GM12878 (cell line): Measurements from ENCODE around the gene RIPOR3. TPM values are rescaled to one million over a fixed set of nuclear protein-coding genes. Genes with fewer than 3 reads are reported as not detected.

Experiments used
- ATAC-seq: fragments of 200-7000 bp; cut with Tn5 transposase; 3 replicates; pipeline ENCODE4 v1.9.1; 2020; ENCODE audit warnings: mild to moderate bottlenecking, moderate library complexity
- BruUV-seq: library from RNA; stranded (reverse); fragments of 400-500 nt; replicated peaks from 2 replicates; lab custom pipeline; 2021; lab: Mats Ljungman, UMichigan
- CTCF ChIA-PET: fragments of 300-600 bp; sonication (Branson Sonifier 250); formaldehyde crosslinking; extraction: SDS; loops from one replicate; lab custom pipeline; 2021; ENCODE audit warnings: inconsistent platforms; lab: Yijun Ruan, JAX
- POLR2A ChIA-PET: fragments of 350-600 bp; formaldehyde crosslinking; extraction: SDS; loops from one replicate; lab custom pipeline; 2021; ENCODE audit warnings: inconsistent platforms; lab: Charles Lee
- RAD21 ChIA-PET: fragments of 300-600 bp; sonication (Branson Sonifier 250); formaldehyde crosslinking; loops from one replicate; lab custom pipeline; 2023; ENCODE audit warnings: antibody characterized with exemption; ENCODE audit not compliant: unreplicated experiment; lab: Charles Lee
- SMC1A ChIA-PET: fragments of 300-600 bp; sonication (Branson Sonifier 250); formaldehyde crosslinking; loops from one replicate; lab custom pipeline; 2023; ENCODE audit not compliant: unreplicated experiment, uncharacterized antibody; lab: Charles Lee
- DNase-seq: peaks from one replicate; pipeline ENCODE4 v3.0.0-alpha.2; 2011; ENCODE audit warnings: low read depth, low spot score
- FAIRE-seq: peaks from 3 replicates; lab custom pipeline; 2011; peaks lifted over from hg19 to GRCh38; lab: Jason Lieb, UNC
- H2AFZ ChIP-seq: 2 replicates; pipeline ENCODE4 v1.6.0; 2011; ENCODE audit warnings: low read depth, low read length, control low read depth; ENCODE audit not compliant: control insufficient read depth
- H3K27ac ChIP-seq: 2 replicates; pipeline ENCODE4 v1.5.1; 2011; ENCODE audit warnings: control low read depth; ENCODE audit not compliant: control insufficient read depth, insufficient read depth
- H3K27me3 ChIP-seq, 2 experiments: replicated peaks in 1 of 2; 2 replicates each; pipeline versions ENCODE4 v1.6.0 to v1.6.1; 2011; ENCODE audit warnings: low read length in 1 of 2; ENCODE audit not compliant: control insufficient read depth in 2 of 2, insufficient read depth in 2 of 2
- H3K36me3 ChIP-seq, 2 experiments: 2 replicates each; pipeline ENCODE4 v1.5.1; 2011; ENCODE audit warnings: low read length in 1 of 2; ENCODE audit not compliant: control insufficient read depth in 2 of 2, insufficient read depth in 2 of 2
- H3K4me1 ChIP-seq: 2 replicates; pipeline ENCODE4 v1.6.1; 2011; ENCODE audit warnings: mild to moderate bottlenecking, low read length, moderate library complexity, mixed read lengths; ENCODE audit not compliant: control insufficient read depth, insufficient read depth
- H3K4me2 ChIP-seq: 2 replicates; pipeline ENCODE4 v1.6.0; 2011; ENCODE audit warnings: control low read depth; ENCODE audit not compliant: control insufficient read depth, insufficient read depth
- H3K4me3 ChIP-seq: fragments of 200-600 bp; sonication (generic); 2 replicates; pipeline ENCODE4 v1.5.1; 2016
- H3K79me2 ChIP-seq: 2 replicates; pipeline ENCODE4 v1.6.0; 2011; ENCODE audit warnings: low read length; ENCODE audit not compliant: control insufficient read depth, insufficient read depth
- H3K9ac ChIP-seq: 2 replicates; pipeline ENCODE4 v1.8.0; 2011; ENCODE audit warnings: low read length, control low read depth, mixed read lengths; ENCODE audit not compliant: control insufficient read depth, insufficient read depth
- H3K9me3 ChIP-seq: replicated peaks from 3 replicates; pipeline ENCODE4 v1.5.1; 2011; ENCODE audit warnings: mild to moderate bottlenecking, low read length; ENCODE audit not compliant: control insufficient read depth, insufficient read depth
- H4K20me1 ChIP-seq: 2 replicates; pipeline ENCODE4 v1.6.0; 2011; ENCODE audit not compliant: control insufficient read depth, insufficient read depth
- ATF2 ChIP-seq: IDR thresholded peaks from 2 replicates; pipeline ENCODE4 v1.6.1; 2012; ENCODE audit warnings: low read length, inconsistent platforms
- EP300 ChIP-seq, 2 experiments: fragments of 150-350 bp in 1 of 2; IDR thresholded peaks; 2 replicates each; pipeline ENCODE4 v1.6.1; 2011 to 2012; ENCODE audit warnings: low read depth in 2 of 2, low read length in 2 of 2, borderline replicate concordance in 1 of 2, improper control_type of control experiment in 1 of 2, inconsistent platforms in 1 of 2; ENCODE audit not compliant: control insufficient read depth in 1 of 2
- ESRRA ChIP-seq: IDR thresholded peaks from 2 replicates; pipeline ENCODE4 v1.6.1; 2012; ENCODE audit warnings: mild to moderate bottlenecking, low read length, improper control_type of control experiment
- MTA2 ChIP-seq: fragments of 450-650 bp; IDR thresholded peaks from 2 replicates; pipeline ENCODE4 v1.6.1; 2016; ENCODE audit warnings: low read depth, mild to moderate bottlenecking, moderate library complexity
- NFIC ChIP-seq: IDR thresholded peaks from 2 replicates; pipeline ENCODE4 v1.6.1; 2012; ENCODE audit warnings: low read depth, mild to moderate bottlenecking, inconsistent platforms, low read length, moderate library complexity
- NFXL1 ChIP-seq: fragments of 450-650 bp; IDR thresholded peaks from 2 replicates; pipeline ENCODE4 v1.6.1; 2017; ENCODE audit warnings: antibody characterized with exemption, mild to moderate bottlenecking, borderline replicate concordance
- ZBTB40 ChIP-seq: fragments of 450-650 bp; IDR thresholded peaks from 2 replicates; pipeline ENCODE4 v1.6.1; 2016; ENCODE audit warnings: mild to moderate bottlenecking, moderate library complexity, borderline replicate concordance
- WGBS: methylation state at CpG from one replicate; pipeline ENCODE4 v1.1.6; 2016; ENCODE audit warnings: low lambda C conversion rate; ENCODE audit not compliant: insufficient replicate concordance, insufficient coverage; ENCODE audit errors: missing lambda C conversion rate; 5-methylcytosine and 5-hydroxymethylcytosine counted together
- in situ Hi-C: fragments of 300-500 bp; cut with MboI; formaldehyde crosslinking; loops from 9 replicates; pipeline ENCODE4 v1.14.3; 2018; ENCODE audit warnings: mixed read lengths
- intact Hi-C: fragments of 100-400 bp; cut with micrococcal nuclease; formaldehyde crosslinking; loops from one replicate; pipeline ENCODE4 v1.14.2; 2022; ENCODE audit not compliant: unreplicated experiment
- polyA plus RNA-seq, 11 experiments: library from polyadenylated mRNA; depleted of rRNA in 4 of 11; unstranded in 6 of 11; stranded (reverse) in 5 of 11; fragments of >200 nt; fragmentation: Nextera tagmentation in 4 of 11; fragmentation: Illumina TruSeq in 1 of 11; extraction: Ambion mirVana in 4 of 11; extraction: Trizol in 1 of 11; gene quantifications; 1 replicate in 1 of 11; 2 replicates in 10 of 11; pipeline versions ENCODE4 v1.2.1 to v1.2.3, GENCODE V29; 2011 to 2016; ENCODE audit warnings: inconsistent platforms in 2 of 11, missing spikeins in 2 of 11, low read depth in 1 of 11
- total RNA-seq, 4 experiments: library from RNA; depleted of rRNA in 3 of 4; stranded (reverse); fragments of >200 nt in 3 of 4; fragmentation: Illumina TruSeq in 1 of 4; extraction: Trizol in 1 of 4; gene quantifications; 2 replicates each; pipeline versions ENCODE4 v1.2.1 to v1.2.3, GENCODE V29; 2013 to 2021

Gene RIPOR3
- total and polyA plus RNA-seq, 10 of the 15 experiments (the other 5 are each of a cell fraction or from before 2014, with no cell fraction given): 0.04 to 0.55 (median 0.12) TPM; not detected in 6

- ChIA-PET SMC1A (interaction anchor here (73.1 to 95.1 kb wide), 2 partner anchors 2 to 39 kb away, joined by 2799 read pairs; partner anchors contain the start of gene PTPN1), POLR2A (interaction anchor here (1.0 to 3.2 kb wide), 5 partner anchors 10 to 37 kb away, joined by 3 to 21 read pairs (median 8); partner anchors contain the start of gene PTPN1), RAD21 (interaction anchor here (1.2 to 12.3 kb wide), 5 partner anchors 22 to 67 kb away, joined by 3 to 167 read pairs (median 5); partner anchors contain the start of gene PTPN1), CTCF (interaction anchor here (0.6 to 3.0 kb wide), 11 partner anchors 10 to 64 kb away, joined by 3 to 12 read pairs (median 5); no protein-coding TSS in a partner anchor)
- Histone ChIP-seq H3K27ac (peak overlapping the region; percentile 16; the same call in 1 of the 2 replicates), H3K4me1 (peaks cover 55% of the 10 kb centered on the region), H4K20me1 (no peaks in the 10 kb centered on the region; the same call in 1 of the 2 replicates), H3K4me3 (no peak overlapping the region), H3K27me3 (no peaks in the 10 kb centered on the region), H3K36me3 (peaks cover 4 to 5% of the 10 kb centered on the region in 2 experiments; a peak in 3 of 4 replicates), H3K9me3 (no peaks in the 10 kb centered on the region), H2AFZ (no peak overlapping the region), H3K9ac (no peak overlapping the region), H3K79me2 (peaks cover 88% of the 10 kb centered on the region), H3K4me2 (peak overlapping the region; percentile 93)
- no TSS peak for BruUV-seq
- no peak for FAIRE-seq
- ATAC-seq: no peak
- TF ChIP-seq NFIC (no peak), MTA2 (no peak), NFXL1 (no peak)
- DNase-seq: no peak
- WGBS: 19% methylated on average over 6 of the region's 6 CpGs
- in situ Hi-C loops (no loop called here), intact Hi-C loops (no loop called here)
These were observed 143.4 kb downstream of the RIPOR3 start for GRCh38 chr20:50547964-50548363.

GRCh38 chr20:50546729-50547314, 144.5 kb downstream of the RIPOR3 start:
- POLR2A ChIA-PET: interaction anchor here (0.8 to 3.2 kb wide), 7 partner anchors 9 to 68 kb away, joined by 3 to 21 read pairs (median 8); partner anchors contain the start of gene PTPN1
- intact Hi-C loops (no loop called here), in situ Hi-C loops (no loop called here)
- H3K4me2 ChIP-seq: peak overlapping the region; percentile 93
- no peaks in the 10 kb centered on the region; the same call in 1 of the 2 replicates for H4K20me1 ChIP-seq
- SMC1A ChIA-PET: interaction anchor here (73.1 to 95.1 kb wide), 2 partner anchors 1 to 38 kb away, joined by 2799 read pairs; partner anchors contain the start of gene PTPN1
- ATAC-seq (peak; percentile 77), DNase-seq (no peak), FAIRE-seq (peak; percentile 47)
- WGBS: 0% methylated on average over 5 of the region's 5 CpGs
- H3K79me2 ChIP-seq: peaks cover 88% of the 10 kb centered on the region
- BruUV-seq: no TSS peak
- H3K9ac ChIP-seq: peak overlapping the region; percentile 19; the same call in 1 of the 2 replicates
- H3K4me1 ChIP-seq: peaks cover 66% of the 10 kb centered on the region
- H3K9me3 ChIP-seq: no peaks in the 10 kb centered on the region
- H3K36me3 ChIP-seq: peaks cover 4 to 5% of the 10 kb centered on the region in 2 experiments; a peak in 3 of 4 replicates
- RAD21 ChIA-PET: interaction anchor here (1.0 to 12.3 kb wide), 7 partner anchors 9 to 42 kb away, joined by 3 to 167 read pairs (median 4); partner anchors contain the start of gene PTPN1
- peak overlapping the region; percentile 58 for H3K4me3 ChIP-seq
- H3K27ac ChIP-seq: peak overlapping the region; percentile 17
- CTCF ChIA-PET: interaction anchor here (0.6 to 3.0 kb wide), 9 partner anchors 11 to 355 kb away, joined by 3 to 12 read pairs (median 5); no protein-coding TSS in a partner anchor
- no peak overlapping the region for H2AFZ ChIP-seq
- no peaks in the 10 kb centered on the region for H3K27me3 ChIP-seq
- TF ChIP-seq ZBTB40 (peak; percentile 47; the same call in 1 of the 2 replicates), NFIC (0 out of 2 replicates have a peak, but pooled peaks have one; percentile 36), EP300 (IDR thresholded peaks at IDR 0.05; ENCODE audit: borderline replicate concordance in 1 of 2, control insufficient read depth in 1 of 2, low read depth in 2 of 2, low read length in 2 of 2) (peak in 1 of 2 experiments; percentile 23; a peak in 1 of 4 replicates), ESRRA (no peak), ATF2 (0 out of 2 replicates have a peak, but pooled peaks have one; percentile 40)
